ENCODE results near the gene RIIAD1.
"Not testable (repeated sequence)": the region's sequence is repeated elsewhere in the genome, so short reads cannot be mapped to it uniquely, and the experiment has no call there.

RIIAD1 gene

DNA sequence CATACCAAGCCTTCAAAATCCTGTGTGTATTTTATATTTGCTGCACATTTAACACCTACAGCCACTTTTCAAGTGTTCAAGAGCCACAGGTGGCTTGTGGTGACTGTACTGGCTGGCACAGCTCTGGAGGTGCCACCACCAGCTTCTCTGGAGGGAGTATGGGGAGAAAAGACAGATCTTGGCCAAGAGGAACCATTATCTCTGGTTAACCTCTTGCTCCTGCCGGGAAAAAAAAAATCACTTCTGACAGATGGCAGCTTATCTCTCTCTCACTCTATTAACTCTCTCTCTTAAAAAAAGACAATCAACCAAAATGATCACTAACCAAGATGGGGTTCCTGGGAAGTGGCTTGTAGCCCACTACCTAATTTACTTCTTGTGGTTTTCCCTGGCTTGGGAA is 1.2 kb upstream of the RIIAD1 start:
- Histone ChIP-seq H3K4me3 (ENCODE audit: low read depth in 1 of 2, low read length in 2 of 2) (peak overlapping the region; percentile 74 to 83), H3K27ac (ENCODE audit: low read length) (peak overlapping the region; percentile 89), H3K9me3 (ENCODE audit: control insufficient read depth in 1 of 2, low read length in 2 of 2) (no peaks in the 10 kb centered on the region), H3K27me3 (ENCODE audit: low read depth, low read length) (peaks cover 23% of the 10 kb centered on the region), H3K4me1 (ENCODE audit: control insufficient read depth in 1 of 2, insufficient read depth in 2 of 2, low read length in 2 of 2) (peaks cover 19 to 35% of the 10 kb centered on the region in 2 donors), H3K36me3 (ENCODE audit: control insufficient read depth in 1 of 2, insufficient read depth in 2 of 2, low read length in 2 of 2) (no peaks in the 10 kb centered on the region)

DNA sequence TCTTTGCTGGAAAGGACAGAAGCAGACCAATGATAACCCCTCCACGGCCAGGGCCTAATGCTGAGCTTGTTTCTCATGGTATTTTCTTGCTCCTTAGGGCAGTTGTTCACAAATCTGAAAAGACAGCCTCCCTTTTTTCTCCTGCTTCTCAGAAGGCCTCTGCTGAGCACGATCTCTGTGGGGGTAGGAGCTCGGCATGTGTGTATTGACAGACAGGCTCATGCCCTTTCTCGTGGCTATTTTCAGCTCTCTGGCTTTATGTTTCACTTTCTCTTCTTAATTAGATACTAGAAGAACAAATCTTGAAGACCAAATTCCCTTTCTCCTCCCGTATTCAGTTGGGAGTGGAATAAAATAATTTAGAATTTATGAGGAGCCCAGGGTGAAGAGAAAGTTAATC is 768 bp upstream of the RIIAD1 start:
- Histone ChIP-seq H3K4me1 (ENCODE audit: control insufficient read depth in 1 of 2, insufficient read depth in 2 of 2, low read length in 2 of 2) (peaks cover 19 to 35% of the 10 kb centered on the region in 2 donors), H3K9me3 (ENCODE audit: control insufficient read depth in 1 of 2, low read length in 2 of 2) (no peaks in the 10 kb centered on the region), H3K27me3 (ENCODE audit: low read depth, low read length) (peaks cover 20% of the 10 kb centered on the region), H3K4me3 (ENCODE audit: low read depth in 1 of 2, low read length in 2 of 2) (peak overlapping the region; percentile 74 to 83), H3K27ac (ENCODE audit: low read length) (peak overlapping the region; percentile 89), H3K36me3 (ENCODE audit: control insufficient read depth in 1 of 2, insufficient read depth in 2 of 2, low read length in 2 of 2) (no peaks in the 10 kb centered on the region)

DNA sequence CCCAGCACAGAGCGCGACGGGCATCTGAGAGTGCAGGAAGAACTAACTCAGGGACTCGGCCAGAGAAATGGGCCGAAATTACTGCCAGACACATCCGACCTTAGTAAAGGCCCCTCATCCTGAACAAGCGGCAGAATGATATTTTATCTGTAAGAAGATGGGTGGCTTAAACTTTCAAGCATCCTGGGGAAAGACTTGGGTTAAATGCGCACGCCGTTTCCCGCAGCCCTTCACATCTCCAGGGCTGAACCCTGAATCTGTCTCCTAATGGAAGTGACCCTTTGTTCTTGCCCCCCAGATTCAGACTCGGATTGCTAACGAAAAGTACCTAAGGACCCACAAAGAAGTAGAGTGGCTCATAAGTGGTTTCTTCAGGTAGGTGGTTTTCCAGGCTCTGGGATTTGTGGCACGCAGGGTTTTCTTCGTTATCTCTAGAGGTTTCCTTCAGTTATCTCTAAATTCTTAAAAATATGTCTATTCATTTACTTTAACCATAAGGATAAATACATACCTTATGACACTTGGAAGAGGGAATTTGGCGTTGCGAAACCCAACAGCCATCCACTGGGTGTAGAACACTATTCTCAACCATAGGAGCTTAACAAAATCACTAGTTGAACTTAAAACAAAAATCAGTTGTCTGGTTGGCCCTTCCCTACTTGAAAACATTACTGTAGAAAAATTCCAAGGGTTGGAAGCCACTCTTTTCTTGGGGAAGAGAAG is 627 bp downstream of the RIIAD1 start:
- Histone ChIP-seq H3K27me3 (ENCODE audit: low read depth, low read length) (peaks cover 12% of the 10 kb centered on the region), H3K4me1 (ENCODE audit: control insufficient read depth in 1 of 2, insufficient read depth in 2 of 2, low read length in 2 of 2) (peaks cover 19 to 30% of the 10 kb centered on the region in 2 donors), H3K27ac (ENCODE audit: low read length) (no peak overlapping the region), H3K4me3 (ENCODE audit: low read depth in 1 of 2, low read length in 2 of 2) (peak overlapping the region; percentile 47 to 74), H3K36me3 (ENCODE audit: control insufficient read depth in 1 of 2, insufficient read depth in 2 of 2, low read length in 2 of 2) (no peaks in the 10 kb centered on the region), H3K9me3 (ENCODE audit: control insufficient read depth in 1 of 2, low read length in 2 of 2) (no peaks in the 10 kb centered on the region)

DNA sequence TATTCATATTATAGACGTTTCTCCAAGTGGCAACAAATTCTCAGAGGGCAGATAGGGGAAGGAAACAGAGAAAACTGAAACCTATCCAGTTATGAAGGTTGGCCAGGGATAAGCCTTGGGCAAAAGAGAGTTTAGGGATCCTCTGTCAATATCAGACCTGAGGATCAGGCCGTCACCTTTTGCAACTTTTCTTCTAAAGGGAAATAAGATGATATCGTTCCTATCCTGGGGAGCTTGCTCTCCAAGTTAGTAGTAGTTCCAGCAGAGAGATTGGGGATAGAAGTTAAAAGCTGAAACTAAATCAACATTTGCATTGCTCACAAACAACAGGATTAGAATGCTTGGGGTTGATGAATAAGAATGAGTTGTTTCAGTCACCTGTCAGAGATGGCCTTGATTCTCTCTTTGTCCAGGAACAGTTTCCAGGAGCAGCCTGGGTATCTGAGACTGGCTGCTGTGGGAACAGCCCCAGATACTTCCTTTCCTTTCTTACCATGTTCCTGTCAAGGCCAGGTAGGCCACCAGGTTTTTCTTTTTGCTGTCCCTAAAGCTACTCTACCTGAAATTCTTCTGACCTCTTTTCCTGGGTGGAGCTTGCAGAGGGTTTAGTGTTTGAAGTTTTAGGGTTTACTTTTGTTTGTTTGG is 2.5 kb downstream of the RIIAD1 start:
- Histone ChIP-seq H3K27ac (ENCODE audit: low read length) (no peak overlapping the region), H3K36me3 (ENCODE audit: control insufficient read depth in 1 of 2, insufficient read depth in 2 of 2, low read length in 2 of 2) (no peaks in the 10 kb centered on the region), H3K27me3 (ENCODE audit: low read depth, low read length) (peaks cover 5% of the 10 kb centered on the region), H3K4me1 (ENCODE audit: control insufficient read depth in 1 of 2, insufficient read depth in 2 of 2, low read length in 2 of 2) (peaks cover 11 to 12% of the 10 kb centered on the region in 2 donors), H3K4me3 (ENCODE audit: low read depth in 1 of 2, low read length in 2 of 2) (no peak overlapping the region), H3K9me3 (ENCODE audit: control insufficient read depth in 1 of 2, low read length in 2 of 2) (no peaks in the 10 kb centered on the region)

DNA sequence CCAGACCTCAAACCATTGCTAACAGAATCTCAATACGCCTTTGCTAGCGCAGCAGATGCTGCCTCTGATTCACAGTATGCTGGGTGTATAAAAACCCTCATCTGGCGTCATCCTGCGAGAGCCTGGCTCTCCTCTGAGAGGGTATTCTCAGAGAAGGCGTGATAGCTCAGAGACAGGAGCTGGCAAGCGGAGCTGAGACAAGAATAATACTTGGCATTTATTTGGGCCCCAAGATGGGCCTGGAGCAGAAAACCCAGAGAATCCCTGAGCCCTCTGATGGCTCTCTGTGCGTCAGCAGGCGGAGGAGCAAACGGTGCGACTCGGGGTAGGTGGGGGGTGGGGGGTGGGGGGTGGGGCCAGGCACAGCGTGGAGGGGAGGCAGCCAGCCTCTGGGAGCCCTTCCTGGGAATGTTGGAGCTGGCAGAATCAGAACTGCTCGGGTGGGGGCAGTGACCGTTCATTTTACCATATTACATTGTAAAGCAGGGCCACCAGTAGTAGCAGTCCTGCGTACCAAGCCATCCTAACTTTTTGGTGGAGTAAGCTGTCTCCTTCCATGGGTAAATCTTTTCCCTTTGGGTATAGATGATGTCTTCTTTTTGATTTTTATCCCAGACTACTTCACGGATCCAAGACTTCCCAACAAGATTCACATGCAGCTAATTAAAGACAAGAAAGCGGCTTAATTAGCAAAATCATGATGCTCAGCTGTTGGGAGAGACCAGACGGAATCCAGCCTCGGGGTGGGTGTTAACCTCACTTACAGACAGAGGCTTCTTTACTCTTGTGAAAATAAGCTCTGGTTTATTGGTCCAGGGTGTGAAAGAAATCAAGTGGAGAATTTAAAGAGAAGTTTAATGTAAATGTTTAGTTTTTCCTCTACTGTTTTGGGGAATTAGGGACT is 7.1 kb downstream of the RIIAD1 start:
- Histone ChIP-seq H3K4me1 (ENCODE audit: control insufficient read depth in 1 of 2, insufficient read depth in 2 of 2, low read length in 2 of 2) (no peaks in the 10 kb centered on the region), H3K9me3 (ENCODE audit: control insufficient read depth in 1 of 2, low read length in 2 of 2) (no peaks in the 10 kb centered on the region), H3K4me3 (ENCODE audit: low read depth in 1 of 2, low read length in 2 of 2) (no peak overlapping the region), H3K36me3 (ENCODE audit: control insufficient read depth in 1 of 2, insufficient read depth in 2 of 2, low read length in 2 of 2) (no peaks in the 10 kb centered on the region), H3K27ac (ENCODE audit: low read length) (peak overlapping the region; percentile 79), H3K27me3 (ENCODE audit: low read depth, low read length) (peaks cover 5% of the 10 kb centered on the region)

GRCh38 chr1:151729157-151729965 is 8.0 kb downstream of the RIIAD1 start:
- Histone ChIP-seq H3K4me1 (ENCODE audit: control insufficient read depth in 1 of 2, insufficient read depth in 2 of 2, low read length in 2 of 2) (no peaks in the 10 kb centered on the region), H3K4me3 (ENCODE audit: low read depth in 1 of 2, low read length in 2 of 2) (no peak overlapping the region), H3K27me3 (ENCODE audit: low read depth, low read length) (peaks cover under 1% of the 10 kb centered on the region), H3K36me3 (ENCODE audit: control insufficient read depth in 1 of 2, insufficient read depth in 2 of 2, low read length in 2 of 2) (no peaks in the 10 kb centered on the region), H3K9me3 (ENCODE audit: control insufficient read depth in 1 of 2, low read length in 2 of 2) (no peaks in the 10 kb centered on the region), H3K27ac (ENCODE audit: low read length) (peak overlapping the region; percentile 52)

DNA sequence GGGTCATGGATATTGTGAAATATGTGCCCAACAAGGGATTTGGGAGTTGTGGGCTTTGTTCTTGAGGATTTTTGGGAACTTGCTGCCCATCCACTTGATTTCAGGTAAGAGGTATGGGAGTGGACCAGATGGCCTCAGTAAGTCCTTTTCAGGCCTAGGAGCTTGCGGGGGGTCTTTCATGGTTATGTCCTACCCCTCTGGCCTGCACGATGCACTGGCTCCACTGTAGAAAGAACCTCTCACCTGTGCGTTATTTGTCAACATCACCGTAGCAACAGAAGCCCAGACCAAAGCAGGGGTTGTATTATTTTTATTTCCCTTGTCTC is 8.6 kb downstream of the RIIAD1 start:
- no peaks in the 10 kb centered on the region for H3K27me3 ChIP-seq (ENCODE audit: low read depth, low read length)
- no peak overlapping the region for H3K27ac ChIP-seq (ENCODE audit: low read length)
- no peaks in the 10 kb centered on the region for H3K36me3 ChIP-seq (ENCODE audit: control insufficient read depth in 1 of 2, insufficient read depth in 2 of 2, low read length in 2 of 2)
- no peaks in the 10 kb centered on the region for H3K9me3 ChIP-seq (ENCODE audit: control insufficient read depth in 1 of 2, low read length in 2 of 2)
- no peaks in the 10 kb centered on the region for H3K4me1 ChIP-seq (ENCODE audit: control insufficient read depth in 1 of 2, insufficient read depth in 2 of 2, low read length in 2 of 2)
- H3K4me3 ChIP-seq (ENCODE audit: low read depth in 1 of 2, low read length in 2 of 2), result no peak overlapping the region

- H3K4me1 ChIP-seq (ENCODE audit: control insufficient read depth in 1 of 2, insufficient read depth in 2 of 2, low read length in 2 of 2), result no peaks in the 10 kb centered on the region
- no peak overlapping the region for H3K4me3 ChIP-seq (ENCODE audit: low read depth in 1 of 2, low read length in 2 of 2)
- no peaks in the 10 kb centered on the region for H3K36me3 ChIP-seq (ENCODE audit: control insufficient read depth in 1 of 2, insufficient read depth in 2 of 2, low read length in 2 of 2)
- H3K9me3 ChIP-seq (ENCODE audit: control insufficient read depth in 1 of 2, low read length in 2 of 2), result no peaks in the 10 kb centered on the region
- H3K27me3 ChIP-seq (ENCODE audit: low read depth, low read length), result no peaks in the 10 kb centered on the region
- H3K27ac ChIP-seq (ENCODE audit: low read length), result no peak overlapping the region
These were observed 11.8 kb downstream of the RIIAD1 start for GRCh38 chr1:151733126-151733525.

- H3K4me3 ChIP-seq (ENCODE audit: low read depth in 1 of 2, low read length in 2 of 2), result not testable (repeated sequence)
These were observed 12.7 kb downstream of the RIIAD1 start for GRCh38 chr1:151733995-151734394.

GRCh38 chr1:151737026-151737425 is 15.7 kb downstream of the RIIAD1 start:
- no peaks in the 10 kb centered on the region for H3K9me3 ChIP-seq (ENCODE audit: control insufficient read depth in 1 of 2, low read length in 2 of 2)
- H3K27me3 ChIP-seq (ENCODE audit: low read depth, low read length), result no peaks in the 10 kb centered on the region
- no peak overlapping the region for H3K4me3 ChIP-seq (ENCODE audit: low read depth in 1 of 2, low read length in 2 of 2)
- no peaks in the 10 kb centered on the region for H3K4me1 ChIP-seq (ENCODE audit: control insufficient read depth in 1 of 2, insufficient read depth in 2 of 2, low read length in 2 of 2)
- H3K36me3 ChIP-seq (ENCODE audit: control insufficient read depth in 1 of 2, insufficient read depth in 2 of 2, low read length in 2 of 2), result no peaks in the 10 kb centered on the region
- H3K27ac ChIP-seq (ENCODE audit: low read length), result no peak overlapping the region

More at GRCh38 chr1:151733995-151734394, 12.7 kb downstream of the RIIAD1 start:
- not testable (repeated sequence) for H3K36me3 ChIP-seq (ENCODE audit: control insufficient read depth in 1 of 2, insufficient read depth in 2 of 2, low read length in 2 of 2); H3K9me3 ChIP-seq (ENCODE audit: control insufficient read depth in 1 of 2, low read length in 2 of 2); H3K27me3 ChIP-seq (ENCODE audit: low read depth, low read length); H3K4me1 ChIP-seq (ENCODE audit: control insufficient read depth in 1 of 2, insufficient read depth in 2 of 2, low read length in 2 of 2); H3K27ac ChIP-seq (ENCODE audit: low read length)

GRCh38 chr1:151737479-151737878 is 16.2 kb downstream of the RIIAD1 start:
- Histone ChIP-seq H3K27ac (ENCODE audit: low read length) (no peak overlapping the region), H3K9me3 (ENCODE audit: control insufficient read depth in 1 of 2, low read length in 2 of 2) (no peaks in the 10 kb centered on the region), H3K36me3 (ENCODE audit: control insufficient read depth in 1 of 2, insufficient read depth in 2 of 2, low read length in 2 of 2) (no peaks in the 10 kb centered on the region), H3K27me3 (ENCODE audit: low read depth, low read length) (no peaks in the 10 kb centered on the region), H3K4me1 (ENCODE audit: control insufficient read depth in 1 of 2, insufficient read depth in 2 of 2, low read length in 2 of 2) (no peaks in the 10 kb centered on the region), H3K4me3 (ENCODE audit: low read depth in 1 of 2, low read length in 2 of 2) (no peak overlapping the region)
